H9 (cell line): ENCODE measurements around the gene AVPR2. TPM values are rescaled to one million over a fixed set of nuclear protein-coding genes. Genes with fewer than 3 reads are reported as not detected.

Experiments
- DNase-seq: peaks from one replicate; pipeline ENCODE4 v3.0.0-alpha.2; 2017
- H2AFZ ChIP-seq: one replicate; pipeline ENCODE4 v1.6.1; 2013; ENCODE audit warnings: mild to moderate bottlenecking, low read length, control low read depth, moderate library complexity
- H2AK5ac ChIP-seq: 2 replicates; pipeline ENCODE4 v1.6.1; 2013; ENCODE audit warnings: low read length, control low read depth, mixed read lengths; ENCODE audit not compliant: insufficient read length
- H2BK120ac ChIP-seq: one replicate; pipeline ENCODE4 v1.6.1; 2013; ENCODE audit warnings: low read depth, mild to moderate bottlenecking, low read length, control low read depth, inconsistent platforms; ENCODE audit not compliant: poor library complexity, severe bottlenecking
- H2BK12ac ChIP-seq: 2 replicates; pipeline ENCODE4 v1.6.1; 2013; ENCODE audit warnings: low read length, control low read depth, mixed read lengths, low read depth; ENCODE audit not compliant: insufficient read length
- H2BK15ac ChIP-seq: 2 replicates; pipeline ENCODE4 v1.6.1; 2013; ENCODE audit warnings: low read depth, low read length, control low read depth
- H2BK20ac ChIP-seq: one replicate; pipeline ENCODE4 v1.6.1; 2013; ENCODE audit warnings: low read depth, mild to moderate bottlenecking, low read length, control low read depth, inconsistent platforms; ENCODE audit not compliant: poor library complexity, severe bottlenecking
- H2BK5ac ChIP-seq: 2 replicates; pipeline ENCODE4 v1.6.1; 2013; ENCODE audit warnings: low read length, control low read depth, mixed read lengths; ENCODE audit not compliant: insufficient read length
- H3K14ac ChIP-seq: 2 replicates; pipeline ENCODE4 v1.6.1; 2013; ENCODE audit warnings: low read length, control low read depth; ENCODE audit not compliant: insufficient read depth
- H3K18ac ChIP-seq: 2 replicates; pipeline ENCODE4 v1.6.1; 2013; ENCODE audit warnings: low read depth, mild to moderate bottlenecking, mixed read lengths, low read length, control low read depth; ENCODE audit not compliant: insufficient read length
- H3K23ac ChIP-seq: 2 replicates; pipeline ENCODE4 v1.6.1; 2013; ENCODE audit warnings: low read length, control low read depth, mixed read lengths, low read depth; ENCODE audit not compliant: insufficient read length
- H3K23me2 ChIP-seq: 2 replicates; pipeline ENCODE4 v1.6.1; 2013; ENCODE audit warnings: low read depth, mild to moderate bottlenecking, mixed read lengths, low read length, control low read depth; ENCODE audit not compliant: insufficient read length, poor library complexity, severe bottlenecking
- H3K27ac ChIP-seq: 2 replicates; pipeline ENCODE4 v1.5.1; 2013; ENCODE audit warnings: low read length, control low read depth, mixed read lengths, low read depth; ENCODE audit not compliant: insufficient read length
- H3K27me3 ChIP-seq: 2 replicates; pipeline ENCODE4 v1.6.1; 2013; ENCODE audit warnings: low read length, control low read depth, inconsistent platforms; ENCODE audit not compliant: insufficient read depth
- H3K4ac ChIP-seq: 2 replicates; pipeline ENCODE4 v1.6.1; 2013; ENCODE audit warnings: low read depth, mild to moderate bottlenecking, control low read depth, inconsistent platforms, low read length, moderate library complexity
- H3K4me1 ChIP-seq: 2 replicates; pipeline ENCODE4 v1.6.1; 2013; ENCODE audit warnings: low read length, control low read depth, inconsistent platforms; ENCODE audit not compliant: insufficient read depth
- H3K4me2 ChIP-seq: 2 replicates; pipeline ENCODE4 v1.6.1; 2013; ENCODE audit warnings: low read length, control low read depth, mixed read lengths; ENCODE audit not compliant: insufficient read length, insufficient read depth
- H3K56ac ChIP-seq: 2 replicates; pipeline ENCODE4 v1.6.1; 2013; ENCODE audit warnings: low read depth, mild to moderate bottlenecking, mixed read lengths, low read length, control low read depth; ENCODE audit not compliant: insufficient read length
- H3K79me1 ChIP-seq: 2 replicates; pipeline ENCODE4 v1.6.1; 2013; ENCODE audit warnings: low read depth, mild to moderate bottlenecking, moderate library complexity, low read length, control low read depth, inconsistent platforms; ENCODE audit not compliant: insufficient read depth, poor library complexity, severe bottlenecking
- H3K79me2 ChIP-seq: 2 replicates; pipeline ENCODE4 v1.6.1; 2013; ENCODE audit warnings: low read length, control low read depth, inconsistent platforms; ENCODE audit not compliant: insufficient read depth
- H3K9ac ChIP-seq: 2 replicates; pipeline ENCODE4 v1.6.1; 2013; ENCODE audit warnings: low read length, control low read depth, mixed read lengths; ENCODE audit not compliant: insufficient read length; ENCODE audit errors: extremely low read depth
- H3K9me3 ChIP-seq: one replicate; pipeline ENCODE4 v1.6.1; 2013; ENCODE audit warnings: low read depth, low read length, inconsistent platforms; ENCODE audit not compliant: control insufficient read depth
- H3T11ph ChIP-seq: one replicate; pipeline ENCODE4 v1.6.1; 2013; ENCODE audit warnings: mild to moderate bottlenecking, low read length, control low read depth, inconsistent platforms
- H4K20me1 ChIP-seq: one replicate; pipeline ENCODE4 v1.6.1; 2013; ENCODE audit not compliant: control insufficient read depth, insufficient read length, insufficient read depth
- H4K5ac ChIP-seq: 2 replicates; pipeline ENCODE4 v1.6.1; 2013; ENCODE audit warnings: low read depth, mild to moderate bottlenecking, mixed read lengths, low read length, control low read depth; ENCODE audit not compliant: insufficient read length
- H4K8ac ChIP-seq: replicated peaks from 2 replicates; pipeline ENCODE4 v1.6.1; 2013; ENCODE audit warnings: low read length, control low read depth, mixed read lengths, low read depth; ENCODE audit not compliant: insufficient read length
- H4K91ac ChIP-seq: 2 replicates; pipeline ENCODE4 v1.6.1; 2013; ENCODE audit warnings: low read depth, mild to moderate bottlenecking, moderate library complexity, mixed read lengths, low read length, control low read depth; ENCODE audit not compliant: insufficient read length
- H3K27ac Mint-ChIP-seq, 3 experiments: 2 replicates in 2 of 3; 3 replicates in 1 of 3; pipeline ENCODE4 v1.8.0; 2020 to 2021; ENCODE audit warnings: mixed read lengths in 3 of 3, mild to moderate bottlenecking in 1 of 3, moderate library complexity in 1 of 3
- H3K27me3 Mint-ChIP-seq: 2 replicates; pipeline ENCODE4 v1.8.0; 2021; ENCODE audit warnings: low read depth, mild to moderate bottlenecking, moderate library complexity, mixed read lengths
- H3K36me3 Mint-ChIP-seq, 3 experiments: 2 replicates in 2 of 3; 3 replicates in 1 of 3; pipeline ENCODE4 v1.8.0; 2020 to 2021; ENCODE audit warnings: low read depth in 3 of 3, mixed read lengths in 3 of 3; ENCODE audit not compliant: insufficient read depth in 1 of 3
- H3K4me1 Mint-ChIP-seq, 2 experiments: 2 replicates each; pipeline ENCODE4 v1.8.0; 2020; ENCODE audit warnings: mixed read lengths in 2 of 2
- H3K4me3 Mint-ChIP-seq, 2 experiments: 2 replicates in 1 of 2; 3 replicates in 1 of 2; pipeline ENCODE4 v1.8.0; 2020 to 2021; ENCODE audit warnings: mild to moderate bottlenecking in 2 of 2, mixed read lengths in 2 of 2, moderate library complexity in 1 of 2
- H3K9me3 Mint-ChIP-seq, 2 experiments: 2 replicates in 1 of 2; 3 replicates in 1 of 2; pipeline ENCODE4 v1.8.0; 2020; ENCODE audit warnings: mild to moderate bottlenecking in 2 of 2, mixed read lengths in 2 of 2, moderate library complexity in 1 of 2
- CTCF ChIP-seq: fragments of 200-600 bp; sonication (generic); conservative IDR thresholded peaks from 3 replicates; pipeline ENCODE4 v1.8.0; 2021; ENCODE audit warnings: antibody characterized with exemption, mild to moderate bottlenecking
- WGBS: extraction: QIAGEN DNeasy Blood & Tissue Kit; methylation state at CpG from one replicate; pipeline ENCODE4 v1.1.7; 2013; ENCODE audit warnings: missing lambda C conversion rate, low lambda C conversion rate, mixed read lengths; ENCODE audit not compliant: insufficient read length; ENCODE audit errors: extremely low coverage; 5-methylcytosine and 5-hydroxymethylcytosine counted together
- total RNA-seq: library from RNA; stranded (reverse); gene quantifications from 2 replicates; pipeline ENCODE4 v1.2.1, GENCODE V29; 2021

Gene AVPR2
- total RNA-seq, 1 experiment from 2014 or later: not detected

- Histone ChIP-seq H3K4me1 (no peaks in the 10 kb centered on the region), H3K9me3 (peaks cover 12% of the 10 kb centered on the region), H2AK5ac (no peak overlapping the region), H3K56ac (no peak overlapping the region), H3T11ph (no peak overlapping the region), H3K27me3 (no peaks in the 10 kb centered on the region), H3K18ac (no peak overlapping the region), H4K5ac (no peak overlapping the region), H3K23me2 (no peaks in the 10 kb centered on the region), H3K9ac (no peak overlapping the region), H3K14ac (no peak overlapping the region), H3K4me2 (no peak overlapping the region), H2AFZ (no peak overlapping the region), H3K4ac (no peak overlapping the region), H2BK20ac (no peak overlapping the region), H2BK12ac (no peak overlapping the region), H4K20me1 (no peaks in the 10 kb centered on the region), H3K79me2 (no peaks in the 10 kb centered on the region), H3K23ac (no peak overlapping the region), H3K27ac (no peak overlapping the region), H3K79me1 (no peaks in the 10 kb centered on the region), H2BK15ac (no peak overlapping the region), H2BK5ac (no peak overlapping the region), H2BK120ac (no peak overlapping the region), H4K8ac (no peak overlapping the region), H4K91ac (no peak overlapping the region)
- no peak for DNase-seq
- H3K4me3 Mint-ChIP-seq: no peak overlapping the region
- peaks cover 64 to 89% of the 10 kb centered on the region in 2 experiments for H3K9me3 Mint-ChIP-seq
- H3K27me3 Mint-ChIP-seq: no peaks in the 10 kb centered on the region; the same call in none of the 2 replicates
- H3K27ac Mint-ChIP-seq: no peak overlapping the region; a peak in 1 of 7 replicates
- H3K36me3 Mint-ChIP-seq: peaks cover 13 to 43% (median 18%) of the 10 kb centered on the region in 3 experiments
- whole genome bisulfite sequencing: no CpG with 5 or more reads among the region's 26 CpGs
- peaks cover 0 to 21% of the 10 kb centered on the region in 2 experiments; a peak in 2 of 4 replicates for H3K4me1 Mint-ChIP-seq
- no peak for TF ChIP-seq CTCF
Measured at GRCh38 chrX:153868576-153869472, 35.6 kb upstream of the AVPR2 start.
